Upper lobe of left lung (tissue), 6 donors: ENCODE data around the gene ANP32A. TPM values are rescaled to one million over a fixed set of nuclear protein-coding genes. Genes with fewer than 3 reads are reported as not detected.

Source experiments
- ATAC-seq, 2 donors: fragments of 200-7000 bp; cut with Tn5 transposase; one replicate each; pipeline ENCODE4 v1.9.1; 2022; ENCODE audit warnings: mild to moderate bottlenecking in 2 of 2, moderate library complexity in 2 of 2; ENCODE audit not compliant: low FRiP score in 2 of 2
- DNase-seq, 2 donors: peaks; one replicate each; pipeline ENCODE4 v3.0.0-alpha.2; 2019 to 2020
- H3K27ac ChIP-seq, 4 donors: fragments of 200-600 bp; sonication (generic); one replicate each; pipeline ENCODE4 v1.5.1; 2016 to 2019
- H3K27me3 ChIP-seq, 4 donors: fragments of 200-600 bp; sonication (generic); one replicate each; pipeline ENCODE4 v1.5.1; 2017 to 2019
- H3K36me3 ChIP-seq, 4 donors: fragments of 200-600 bp; sonication (generic); one replicate each; pipeline ENCODE4 v1.5.1; 2016 to 2019
- H3K4me1 ChIP-seq, 4 donors: fragments of 200-600 bp; sonication (generic); one replicate each; pipeline ENCODE4 v1.5.1; 2018 to 2019
- H3K4me3 ChIP-seq, 4 donors: fragments of 200-600 bp; sonication (generic); one replicate each; pipeline ENCODE4 v1.5.1; 2017 to 2019; ENCODE audit warnings: mild to moderate bottlenecking in 2 of 4, moderate library complexity in 1 of 4
- H3K9me3 ChIP-seq, 4 donors: fragments of 200-600 bp; sonication (generic); one replicate each; pipeline ENCODE4 v1.5.1; 2018 to 2019
- CTCF ChIP-seq, 6 experiments: fragments of 450-650 bp in 4 of 6; fragments of 200-600 bp in 2 of 6; sonication (generic) in 2 of 6; IDR thresholded peaks; one replicate each; pipeline ENCODE4 v1.5.1; 2016 to 2019; ENCODE audit warnings: antibody characterized with exemption in 6 of 6
- EP300 ChIP-seq, 4 donors: sonication (generic); formaldehyde crosslinking; IDR thresholded peaks; one replicate each; pipeline ENCODE4 v1.5.1; 2017; ENCODE audit warnings: antibody characterized with exemption in 4 of 4, control low read depth in 2 of 4
- POLR2A ChIP-seq, 4 donors: fragments of 450-650 bp; IDR thresholded peaks; one replicate each; pipeline ENCODE4 v1.5.1; 2016 to 2017; ENCODE audit warnings: antibody characterized with exemption in 4 of 4, mild to moderate bottlenecking in 2 of 4
- POLR2AphosphoS5 ChIP-seq, 2 donors: sonication (generic); formaldehyde crosslinking; IDR thresholded peaks; one replicate each; pipeline ENCODE4 v1.5.1; 2017; ENCODE audit warnings: antibody characterized with exemption in 2 of 2
- WGBS, 2 donors: methylation state at CpG; one replicate each; pipeline ENCODE4 v1.1.5; 2017 to 2018; 5-methylcytosine and 5-hydroxymethylcytosine counted together
- total RNA-seq, 6 donors: library from RNA; depleted of rRNA in 4 of 6; stranded (reverse); fragments of >200 nt in 4 of 6; gene quantifications; one replicate each; pipeline versions ENCODE4 v1.1.0 to v1.2.1, GENCODE V29; 2016 to 2021
- donor health status: DM: no; HTN: no; CAD: no; lungs with moderate emphysema.
- donor health status: DM: no; HTN: yes; CAD: no; lungs with severe emphysema.

Gene ANP32A
- total RNA-seq, 6 donors from 2014 or later: 62.9 to 110 (median 81.5) TPM

DNA sequence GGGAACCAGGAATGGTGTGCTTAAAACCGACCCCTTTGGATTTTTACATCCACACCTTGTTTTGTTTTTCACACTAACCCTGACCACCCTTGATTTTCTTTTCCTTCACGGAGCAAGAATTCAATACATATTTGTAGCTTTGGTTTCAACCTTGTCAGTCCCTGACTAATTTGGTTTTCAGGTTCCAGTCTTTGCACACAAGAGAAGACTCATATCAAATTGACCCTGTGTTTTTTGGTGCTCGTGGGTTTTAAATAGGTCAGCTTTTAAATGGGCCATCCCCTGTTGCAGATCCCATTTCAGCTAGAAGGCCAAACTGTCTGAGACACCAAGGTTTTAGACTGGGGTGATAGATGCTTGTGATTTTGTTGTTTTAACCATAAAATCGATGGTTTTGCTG, 26.4 kb downstream of the ANP32A start:
- H3K27ac ChIP-seq: peak overlapping the region; percentile 72 to 87 (median 78)
- TF ChIP-seq EP300 (IDR thresholded peaks at IDR 0.05): no peak
- no peak for TF ChIP-seq POLR2A (IDR thresholded peaks at IDR 0.05)
- H3K27me3 ChIP-seq: no peaks in the 10 kb centered on the region
- no peak overlapping the region for H3K4me3 ChIP-seq
- no peak for ATAC-seq
- no peak for DNase-seq
- H3K4me1 ChIP-seq: peaks cover 85 to 97% (median 96%) of the 10 kb centered on the region in 4 donors
- no peaks in the 10 kb centered on the region for H3K9me3 ChIP-seq
- no peaks in the 10 kb centered on the region for H3K36me3 ChIP-seq
- 63 to 68% methylated on average over 4 of the region's 4 CpGs for WGBS, 2 donors

DNA sequence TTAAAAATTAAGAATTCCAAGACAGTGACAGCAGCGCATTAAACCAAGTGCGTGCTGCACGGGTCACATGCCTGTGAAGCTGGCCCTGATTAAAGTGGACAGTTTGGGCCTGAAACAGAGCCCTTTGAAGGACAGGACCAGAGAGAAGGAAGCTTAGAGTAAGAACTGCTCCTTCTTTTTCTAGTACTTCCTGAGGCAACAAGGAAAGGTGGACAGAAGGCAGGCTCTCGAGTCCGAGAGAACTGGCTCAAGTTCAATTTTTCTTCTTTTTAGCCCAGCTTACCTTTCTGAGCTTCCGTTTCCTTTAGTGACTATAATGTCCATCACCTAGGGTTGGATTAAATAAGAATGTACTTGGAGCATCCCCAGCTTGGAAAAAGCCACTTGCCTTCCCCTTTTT, 26.9 kb downstream of the ANP32A start:
- Histone ChIP-seq H3K4me1 (peaks cover 87 to 99% (median 98%) of the 10 kb centered on the region in 4 donors), H3K4me3 (no peak overlapping the region), H3K36me3 (no peaks in the 10 kb centered on the region), H3K27me3 (no peaks in the 10 kb centered on the region), H3K9me3 (no peaks in the 10 kb centered on the region), H3K27ac (peak overlapping the region; percentile 72 to 87 (median 78))
- no peak for DNase-seq
- ATAC-seq: no peak
- TF ChIP-seq EP300 (IDR thresholded peaks at IDR 0.05) (no peak), CTCF (IDR thresholded peaks at IDR 0.05) (no peak), POLR2A (IDR thresholded peaks at IDR 0.05) (no peak), POLR2AphosphoS5 (IDR thresholded peaks at IDR 0.05) (no peak)
- WGBS, 2 donors: 62 to 65% methylated on average over 6 of the region's 6 CpGs

DNA sequence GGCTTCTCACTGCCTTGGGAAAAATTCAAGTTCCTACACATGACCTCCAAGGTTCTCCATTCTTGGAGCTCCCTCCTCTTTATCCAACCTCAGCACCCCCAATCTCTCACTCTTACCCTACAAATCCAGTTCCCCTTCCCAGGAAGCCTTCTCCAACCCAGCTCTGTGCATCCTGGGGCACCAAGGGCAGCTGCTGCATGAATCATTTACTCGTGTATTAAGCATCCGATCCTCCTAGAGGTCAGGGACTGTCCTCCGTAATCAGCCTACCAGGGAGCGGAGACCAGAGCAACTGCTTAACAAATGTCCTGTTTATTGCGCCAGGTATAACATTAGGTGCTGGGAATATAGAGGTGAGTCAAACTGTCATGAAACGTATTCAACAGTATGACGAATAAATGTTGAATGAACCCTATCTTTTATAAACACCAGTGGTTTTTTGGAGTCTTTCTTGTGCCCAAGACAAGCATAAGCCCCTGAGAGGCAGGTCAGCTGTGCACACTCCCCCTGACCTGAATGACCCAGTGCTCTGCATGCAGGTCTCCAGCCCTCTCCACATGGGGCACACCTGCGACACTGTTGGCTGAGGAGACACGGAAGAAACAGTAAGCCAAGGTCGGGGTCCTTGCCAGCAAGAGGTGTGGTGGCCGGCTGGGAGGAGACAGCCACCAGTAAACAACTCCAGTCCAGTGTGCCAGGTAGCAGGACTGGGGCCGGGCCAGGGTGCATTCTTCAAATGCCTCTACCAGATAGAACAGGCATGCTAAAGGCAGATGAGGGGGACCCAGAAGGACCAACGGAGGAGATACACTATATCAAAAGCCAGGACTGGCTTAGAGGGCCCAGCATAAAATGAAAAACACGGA, 27.6 kb downstream of the ANP32A start:
- ATAC-seq: peak in 1 of 2 donors; percentile 72
- WGBS, 2 donors: 72 to 77% methylated on average over 11 to 14 of the region's 14 CpGs
- no peaks in the 10 kb centered on the region for H3K27me3 ChIP-seq
- peaks cover 88 to 100% (median 98%) of the 10 kb centered on the region in 4 donors for H3K4me1 ChIP-seq
- DNase-seq: peak in 1 of 2 donors; percentile 86
- TF ChIP-seq EP300 (IDR thresholded peaks at IDR 0.05): no peak
- no peak for TF ChIP-seq CTCF (IDR thresholded peaks at IDR 0.05)
- peak in 1 of 2 donors; percentile 18 for TF ChIP-seq POLR2AphosphoS5 (IDR thresholded peaks at IDR 0.05)
- TF ChIP-seq POLR2A (IDR thresholded peaks at IDR 0.05): peak in 1 of 4 donors; percentile 27
- no peaks in the 10 kb centered on the region for H3K9me3 ChIP-seq
- H3K36me3 ChIP-seq: no peaks in the 10 kb centered on the region
- H3K27ac ChIP-seq: peak overlapping the region; percentile 72 to 87 (median 78)
- H3K4me3 ChIP-seq: no peak overlapping the region

DNA sequence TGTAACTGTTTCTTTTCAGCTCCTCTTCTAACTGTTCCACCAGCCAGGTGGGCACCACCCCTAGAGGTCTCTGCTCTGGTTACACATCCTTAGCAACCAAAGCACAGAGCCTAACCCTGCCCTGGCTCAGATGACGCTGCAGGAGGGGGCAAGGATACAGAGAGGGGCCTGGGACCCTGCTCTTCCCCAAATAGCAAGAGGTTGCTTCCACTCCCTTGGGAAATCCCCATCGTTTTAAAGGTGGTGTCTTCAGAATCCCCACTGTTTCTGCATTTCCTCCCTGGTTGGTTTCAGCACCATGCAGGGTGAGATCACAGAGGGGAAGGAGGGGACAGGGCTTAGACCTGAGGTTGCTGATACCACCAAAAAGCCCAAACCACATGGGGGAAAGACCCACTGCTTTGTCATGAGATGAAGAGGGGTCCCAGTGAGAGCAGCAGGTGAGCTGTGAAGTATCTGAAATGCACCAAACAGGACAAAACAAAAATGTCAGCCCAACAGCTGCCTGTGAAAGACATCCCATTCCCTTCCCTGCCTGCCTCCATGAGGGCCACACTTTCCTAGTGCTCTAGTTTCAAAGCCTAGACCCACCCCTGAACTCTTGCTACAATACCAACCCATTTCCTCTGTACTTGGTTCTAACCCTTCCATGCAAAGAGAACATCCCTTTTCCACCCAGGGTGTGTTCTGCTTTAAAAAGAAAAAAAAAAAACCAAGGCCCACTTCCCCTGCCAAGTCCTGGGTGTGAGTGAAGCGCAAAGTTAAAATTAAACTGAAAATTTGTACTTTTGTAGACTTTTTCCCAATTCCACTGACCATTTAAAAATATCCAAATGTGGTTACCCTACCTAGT, 29.0 kb downstream of the ANP32A start:
- Histone ChIP-seq H3K4me3 (no peak overlapping the region), H3K9me3 (no peaks in the 10 kb centered on the region), H3K27me3 (no peaks in the 10 kb centered on the region), H3K36me3 (peaks cover 0 to 6% (median 0%) of the 10 kb centered on the region in 4 donors), H3K4me1 (peaks cover 87 to 100% (median 88%) of the 10 kb centered on the region in 4 donors), H3K27ac (peak overlapping the region; percentile 14 to 87 (median 78))
- 53 to 62% methylated on average over 3 of the region's 3 CpGs for WGBS, 2 donors
- no peak for DNase-seq
- TF ChIP-seq POLR2AphosphoS5 (IDR thresholded peaks at IDR 0.05) (no peak), CTCF (IDR thresholded peaks at IDR 0.05) (no peak), POLR2A (IDR thresholded peaks at IDR 0.05) (no peak), EP300 (IDR thresholded peaks at IDR 0.05) (no peak)
- ATAC-seq: peak in 1 of 2 donors; percentile 19

- TF ChIP-seq CTCF (IDR thresholded peaks at IDR 0.05) (no peak), EP300 (IDR thresholded peaks at IDR 0.05) (no peak), POLR2A (IDR thresholded peaks at IDR 0.05) (no peak), POLR2AphosphoS5 (IDR thresholded peaks at IDR 0.05) (no peak)
- WGBS, 2 donors: 78 to 94% methylated on average over 2 of the region's 2 CpGs
- peak overlapping the region; percentile 14 to 88 (median 84) for H3K27ac ChIP-seq
- no peaks in the 10 kb centered on the region for H3K27me3 ChIP-seq
- DNase-seq (no peak), ATAC-seq (no peak)
- no peaks in the 10 kb centered on the region for H3K9me3 ChIP-seq
- H3K4me3 ChIP-seq: no peak overlapping the region
- H3K36me3 ChIP-seq: peaks cover 0 to 11% (median 0%) of the 10 kb centered on the region in 4 donors
- peaks cover 80 to 96% (median 81%) of the 10 kb centered on the region in 4 donors for H3K4me1 ChIP-seq
Observed at GRCh38 chr15:68790910-68791309, 29.8 kb downstream of the ANP32A start.
